ENCODE data around the gene NDC80.

The NDC80 gene

DNA sequence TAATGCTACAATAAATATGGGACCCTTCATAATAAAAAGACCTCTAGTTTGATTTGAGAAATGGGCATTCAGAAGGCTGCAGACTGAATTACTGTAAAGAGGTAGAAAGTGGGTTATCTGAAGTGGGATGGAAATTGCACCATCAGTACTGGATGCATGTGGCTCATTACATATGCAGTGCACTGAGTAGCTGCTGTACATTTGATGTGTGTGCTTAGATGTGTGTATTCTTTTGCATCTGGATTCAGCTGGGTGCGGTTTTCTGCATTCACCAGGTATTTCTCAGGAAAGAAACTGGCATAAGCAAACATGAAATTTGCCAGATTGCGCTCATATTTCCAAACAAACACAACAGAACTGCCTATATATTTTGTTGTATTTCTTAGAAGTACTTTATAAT, 38.2 kb downstream of the NDC80 start:
- TF ChIP-seq L3MBTL2 (conservative IDR thresholded peaks at IDR 0.05) = no peak
- TF ChIP-seq HDGF (IDR thresholded peaks at IDR 0.05; ENCODE audit: borderline replicate concordance) = no peak
- TF ChIP-seq BHLHE40 (IDR thresholded peaks at IDR 0.05; ENCODE audit: borderline replicate concordance) = no peak
- no peak for TF ChIP-seq LEF1 (IDR thresholded peaks at IDR 0.05; ENCODE audit: borderline replicate concordance)
- TF ChIP-seq FOXK2 (IDR thresholded peaks at IDR 0.05) = no peak
- TF ChIP-seq CTBP1 (IDR thresholded peaks at IDR 0.05; ENCODE audit: borderline replicate concordance) = no peak
- TF ChIP-seq ZNF384 (IDR thresholded peaks at IDR 0.05) = no peak
- no peak for TF ChIP-seq NFRKB (IDR thresholded peaks at IDR 0.05)
- no peak for TF ChIP-seq ARNT (IDR thresholded peaks at IDR 0.05)
- TF ChIP-seq, protein P1, sequence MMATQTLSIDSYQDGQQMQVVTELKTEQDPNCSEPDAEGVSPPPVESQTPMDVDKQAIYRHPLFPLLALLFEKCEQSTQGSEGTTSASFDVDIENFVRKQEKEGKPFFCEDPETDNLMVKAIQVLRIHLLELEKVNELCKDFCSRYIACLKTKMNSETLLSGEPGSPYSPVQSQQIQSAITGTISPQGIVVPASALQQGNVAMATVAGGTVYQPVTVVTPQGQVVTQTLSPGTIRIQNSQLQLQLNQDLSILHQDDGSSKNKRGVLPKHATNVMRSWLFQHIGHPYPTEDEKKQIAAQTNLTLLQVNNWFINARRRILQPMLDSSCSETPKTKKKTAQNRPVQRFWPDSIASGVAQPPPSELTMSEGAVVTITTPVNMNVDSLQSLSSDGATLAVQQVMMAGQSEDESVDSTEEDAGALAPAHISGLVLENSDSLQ (IDR thresholded peaks at IDR 0.05) = no peak
- TF ChIP-seq ELF4 (IDR thresholded peaks at IDR 0.05) = no peak
- TF ChIP-seq SP1 (IDR thresholded peaks at IDR 0.05) = no peak
- TF ChIP-seq SUZ12 (IDR thresholded peaks at IDR 0.05) = no peak
- TF ChIP-seq FOXA1 (IDR thresholded peaks at IDR 0.05) = no peak
- no peak for TF ChIP-seq TARDBP (IDR thresholded peaks at IDR 0.05)
- no peak for TF ChIP-seq FOXM1 (IDR thresholded peaks at IDR 0.05; ENCODE audit: borderline replicate concordance)
- ChIA-PET POLR2A (no interaction called here), CTCF (no interaction called here)
- no peak for DNase-seq (ENCODE audit: extremely low spot score)

DNA sequence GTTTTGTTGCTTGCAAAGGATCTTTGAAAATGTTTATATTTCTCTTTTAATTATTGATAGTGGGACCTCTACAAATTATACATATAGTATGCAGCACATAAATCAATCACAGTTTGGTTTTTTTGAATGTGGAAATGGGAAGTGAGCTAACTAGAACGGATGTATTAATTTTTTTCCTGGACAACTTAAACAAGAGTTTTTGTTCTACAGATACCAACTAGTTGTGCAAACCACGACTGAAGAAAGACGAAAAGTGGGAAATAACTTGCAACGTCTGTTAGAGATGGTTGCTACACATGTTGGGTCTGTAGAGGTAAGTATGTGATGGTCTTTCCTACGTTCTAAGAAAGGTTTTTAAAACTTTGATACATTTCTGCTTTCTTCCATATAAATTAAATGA, 39.2 kb downstream of the NDC80 start:
- POLR2A ChIA-PET = no interaction called here
- CTCF ChIA-PET = no interaction called here
- no peak for DNase-seq (ENCODE audit: extremely low spot score)
- no peak for TF ChIP-seq LEF1 (IDR thresholded peaks at IDR 0.05; ENCODE audit: borderline replicate concordance)
- no peak for TF ChIP-seq CTBP1 (IDR thresholded peaks at IDR 0.05; ENCODE audit: borderline replicate concordance)
- TF ChIP-seq TARDBP (IDR thresholded peaks at IDR 0.05) = no peak
- TF ChIP-seq ZNF384 (IDR thresholded peaks at IDR 0.05) = no peak
- no peak for TF ChIP-seq HDGF (IDR thresholded peaks at IDR 0.05; ENCODE audit: borderline replicate concordance)

DNA sequence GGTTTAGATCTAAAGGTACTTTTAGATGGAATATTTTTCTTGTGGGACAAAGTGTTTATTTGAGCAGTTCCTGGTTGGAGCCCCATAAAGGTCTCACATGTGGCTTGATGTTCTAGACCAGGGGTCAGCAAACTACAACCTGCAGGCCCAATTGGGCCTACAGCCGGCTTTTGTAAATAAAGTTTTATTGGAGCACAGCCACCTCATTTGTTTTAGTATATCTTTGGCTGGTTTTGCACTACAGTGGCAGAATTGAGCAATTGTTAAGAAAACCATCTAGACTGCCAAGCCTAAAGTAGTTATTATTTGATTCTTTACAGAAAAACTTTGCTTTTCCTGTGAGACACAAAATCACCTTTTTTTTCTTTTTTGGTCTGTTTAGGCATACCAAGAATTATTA, 41.6 kb downstream of the NDC80 start:
- DNase-seq (ENCODE audit: extremely low spot score) = no peak
- CTCF ChIA-PET = no interaction called here
- TF ChIP-seq TARDBP (IDR thresholded peaks at IDR 0.05) = no peak
- no peak for TF ChIP-seq SP1 (IDR thresholded peaks at IDR 0.05)
- TF ChIP-seq CTBP1 (IDR thresholded peaks at IDR 0.05; ENCODE audit: borderline replicate concordance) = no peak
- no peak for TF ChIP-seq ARNT (IDR thresholded peaks at IDR 0.05)
- POLR2A ChIA-PET = no interaction called here

DNA sequence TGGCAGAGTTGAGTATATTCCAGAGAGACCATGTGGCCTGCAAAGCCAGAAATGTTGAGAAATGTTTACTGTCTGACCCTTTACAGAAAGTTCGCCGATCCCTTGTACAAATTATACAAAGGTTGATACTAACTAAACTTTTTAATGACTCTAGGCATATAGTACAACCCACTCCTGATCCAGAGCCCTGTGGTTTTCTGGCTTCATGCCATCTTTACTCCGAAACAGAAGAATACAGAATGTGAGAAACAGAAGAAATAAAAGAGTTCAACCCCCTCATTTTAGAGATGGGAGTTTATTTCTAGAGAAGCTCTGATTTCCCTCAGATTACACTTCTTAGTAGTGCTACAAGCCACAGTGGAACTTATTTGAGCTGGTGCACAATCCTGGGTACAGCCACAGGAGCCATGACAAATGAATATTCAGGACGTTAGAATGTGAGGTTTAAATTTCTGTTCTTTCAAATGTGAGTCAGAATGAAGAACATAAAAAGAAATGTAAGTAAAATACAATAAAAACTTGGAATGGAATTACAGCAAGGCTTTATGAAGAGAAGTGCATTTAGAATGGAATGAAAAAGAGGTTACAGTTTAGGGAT, 46.1 kb downstream of the NDC80 start:
- DNase-seq (ENCODE audit: extremely low spot score) = no peak
- CTCF ChIA-PET = no interaction called here
- POLR2A ChIA-PET = no interaction called here
- no peak for TF ChIP-seq NFRKB (IDR thresholded peaks at IDR 0.05)
- TF ChIP-seq TARDBP (IDR thresholded peaks at IDR 0.05) = no peak
- no peak for TF ChIP-seq FOXM1 (IDR thresholded peaks at IDR 0.05; ENCODE audit: borderline replicate concordance)
- TF ChIP-seq SUZ12 (IDR thresholded peaks at IDR 0.05) = no peak

DNA sequence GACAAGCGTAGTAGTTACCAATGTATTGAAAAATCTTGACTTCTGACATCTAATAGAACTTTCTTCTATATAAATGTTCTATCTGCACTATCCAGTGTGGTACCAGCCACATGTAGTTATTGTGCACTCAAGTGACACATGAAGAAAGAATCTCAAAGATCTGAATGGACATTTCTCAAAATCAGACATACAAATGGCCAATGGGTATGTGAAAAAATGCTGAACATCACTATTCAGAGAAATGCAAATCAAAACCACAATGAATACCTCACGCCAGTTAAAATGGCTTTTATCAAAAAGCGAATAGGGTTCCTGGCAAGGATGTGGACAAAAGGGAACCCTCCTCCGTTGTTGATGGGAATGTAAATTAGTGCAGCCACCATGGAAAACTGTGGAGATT, 46.7 kb downstream of the NDC80 start:
- no peak for TF ChIP-seq BHLHE40 (IDR thresholded peaks at IDR 0.05; ENCODE audit: borderline replicate concordance)
- TF ChIP-seq SP1 (IDR thresholded peaks at IDR 0.05) = no peak
- no peak for TF ChIP-seq FOXA1 (IDR thresholded peaks at IDR 0.05)
- TF ChIP-seq L3MBTL2 (conservative IDR thresholded peaks at IDR 0.05) = no peak
- TF ChIP-seq FOXM1 (IDR thresholded peaks at IDR 0.05; ENCODE audit: borderline replicate concordance) = no peak
- TF ChIP-seq LEF1 (IDR thresholded peaks at IDR 0.05; ENCODE audit: borderline replicate concordance) = no peak
- no peak for TF ChIP-seq ARNT (IDR thresholded peaks at IDR 0.05)
- TF ChIP-seq ZNF384 (IDR thresholded peaks at IDR 0.05) = no peak
- TF ChIP-seq NFRKB (IDR thresholded peaks at IDR 0.05) = no peak
- TF ChIP-seq CTBP1 (IDR thresholded peaks at IDR 0.05; ENCODE audit: borderline replicate concordance) = no peak
- no peak for TF ChIP-seq ELF4 (IDR thresholded peaks at IDR 0.05)
- no peak for TF ChIP-seq FOXK2 (IDR thresholded peaks at IDR 0.05)
- no peak for TF ChIP-seq TARDBP (IDR thresholded peaks at IDR 0.05)
- no peak for DNase-seq (ENCODE audit: extremely low spot score)
- ChIA-PET POLR2A (no interaction called here), CTCF (no interaction called here)

DNA sequence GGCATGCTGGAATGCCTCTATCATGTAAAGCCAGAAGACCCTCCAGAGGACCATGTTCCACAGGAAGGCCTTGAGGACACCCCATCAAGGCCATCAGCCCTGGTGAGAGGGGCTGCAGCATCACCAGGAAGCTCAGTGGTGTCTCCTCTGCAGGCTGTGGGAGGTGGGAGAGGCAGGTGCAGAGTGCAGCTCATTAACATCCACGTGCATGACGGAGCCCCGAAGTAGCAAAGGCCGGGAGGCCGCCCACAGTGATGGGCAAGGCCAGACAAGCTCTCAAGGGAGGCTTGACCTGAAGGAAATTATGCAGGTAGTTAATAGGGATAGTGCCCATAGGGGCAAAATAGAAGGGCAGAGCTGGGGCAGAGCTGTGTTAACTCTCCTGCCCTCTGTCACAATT, 53.9 kb downstream of the NDC80 start:
- TF ChIP-seq FOXA1 (IDR thresholded peaks at IDR 0.05) (no peak), NFRKB (IDR thresholded peaks at IDR 0.05) (no peak), ZNF384 (IDR thresholded peaks at IDR 0.05) (no peak), ELF4 (IDR thresholded peaks at IDR 0.05) (no peak), BHLHE40 (IDR thresholded peaks at IDR 0.05; ENCODE audit: borderline replicate concordance) (no peak), SUZ12 (IDR thresholded peaks at IDR 0.05) (no peak), TARDBP (IDR thresholded peaks at IDR 0.05) (no peak), CTBP1 (IDR thresholded peaks at IDR 0.05; ENCODE audit: borderline replicate concordance) (no peak), HDGF (IDR thresholded peaks at IDR 0.05; ENCODE audit: borderline replicate concordance) (no peak)
- TF ChIP-seq, protein P1 (IDR thresholded peaks at IDR 0.05) = no peak
- CTCF ChIA-PET = no interaction called here
- no peak for DNase-seq (ENCODE audit: extremely low spot score)
- POLR2A ChIA-PET = no interaction called here

DNA sequence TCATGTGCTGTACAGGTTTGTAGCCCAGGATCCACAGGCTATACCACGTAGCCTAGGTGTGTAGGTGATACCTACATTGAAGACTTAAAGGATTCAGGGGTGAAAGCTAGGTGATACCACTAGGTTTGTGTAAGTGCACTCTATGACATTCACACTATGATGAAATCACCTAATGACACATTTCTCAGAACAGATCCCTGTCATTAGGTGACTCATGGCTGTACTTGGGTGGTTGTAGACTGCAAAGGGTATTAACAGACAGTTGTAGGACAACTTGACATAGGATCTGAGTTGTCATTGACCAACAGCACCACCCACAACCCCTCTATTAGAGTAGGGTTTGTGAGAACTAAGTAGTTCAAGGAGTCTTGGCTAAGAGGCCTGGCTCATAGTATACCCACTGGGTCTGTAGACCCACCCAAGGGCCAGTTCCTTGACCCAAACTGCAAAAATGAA, 56.5 kb downstream of the NDC80 start:
- no peak for DNase-seq (ENCODE audit: extremely low spot score)
- TF ChIP-seq FOXA1 (IDR thresholded peaks at IDR 0.05) (no peak), ZNF384 (IDR thresholded peaks at IDR 0.05) (no peak), BHLHE40 (IDR thresholded peaks at IDR 0.05; ENCODE audit: borderline replicate concordance) (no peak), NFRKB (IDR thresholded peaks at IDR 0.05) (no peak), SUZ12 (IDR thresholded peaks at IDR 0.05) (no peak), TARDBP (IDR thresholded peaks at IDR 0.05) (no peak), ARNT (IDR thresholded peaks at IDR 0.05) (no peak), LEF1 (IDR thresholded peaks at IDR 0.05; ENCODE audit: borderline replicate concordance) (no peak), CTBP1 (IDR thresholded peaks at IDR 0.05; ENCODE audit: borderline replicate concordance) (no peak), FOXK2 (IDR thresholded peaks at IDR 0.05) (no peak), HDGF (IDR thresholded peaks at IDR 0.05; ENCODE audit: borderline replicate concordance) (no peak)
- TF ChIP-seq, protein P1 (IDR thresholded peaks at IDR 0.05) = no peak
- ChIA-PET POLR2A (no interaction called here), CTCF (no interaction called here)

Data from HEK293T (cell line).